T47D (cell line): ENCODE measurements around the gene SMAD6.

Experiments used
- DNase-seq, 2 experiments: peaks; one replicate each; pipeline versions ENCODE4 v3.0.0 to v3.0.0-alpha.2; 2011 to 2012; ENCODE audit warnings: low read depth in 1 of 2, low spot score in 1 of 2
- JUND ChIP-seq: IDR thresholded peaks from 2 replicates; pipeline ENCODE4 v1.6.1; 2012; ENCODE audit warnings: low read depth
- in situ Hi-C: cut with HindIII; loops from 2 replicates; pipeline ENCODE4 v1.10.0; 2016; ENCODE audit warnings: low sequenced_read_pairs, low pct_unique_long_range_greater_than_20kb

The SMAD6 gene

GRCh38 chr15:66786222-66786621 lies 84.2 kb downstream of the SMAD6 start:
- TF ChIP-seq JUND: no peak
- in situ Hi-C loops: no loop called here

GRCh38 chr15:66786708-66787488 lies 84.9 kb downstream of the SMAD6 start:
- no peak for TF ChIP-seq JUND
- in situ Hi-C loops: no loop called here
- no peak for DNase-seq

More at GRCh38 chr15:66786222-66786621, 84.2 kb downstream of the SMAD6 start:
- DNase-seq: no peak

- no peak for TF ChIP-seq JUND
- in situ Hi-C loops: no loop called here
- DNase-seq: no peak
Measured at GRCh38 chr15:66787489-66787871, 85.4 kb downstream of the SMAD6 start.

GRCh38 chr15:66788024-66788423 lies 86.0 kb downstream of the SMAD6 start:
- in situ Hi-C loops: no loop called here
- DNase-seq: no peak

GRCh38 chr15:66789029-66790025 lies 87.3 kb downstream of the SMAD6 start:
- peak; percentile 67 to 73 for DNase-seq
- in situ Hi-C loops: no loop called here
- TF ChIP-seq JUND: no peak

More at GRCh38 chr15:66788024-66788423, 86.0 kb downstream of the SMAD6 start:
- TF ChIP-seq JUND: no peak

- no peak for DNase-seq
- TF ChIP-seq JUND: no peak
- in situ Hi-C loops: no loop called here
Measured at GRCh38 chr15:66795851-66796250, 93.8 kb downstream of the SMAD6 start.

GRCh38 chr15:66796343-66796742 lies 94.3 kb downstream of the SMAD6 start:
- no peak for TF ChIP-seq JUND
- in situ Hi-C loops: no loop called here
- DNase-seq: no peak

GRCh38 chr15:66797921-66798320 lies 95.9 kb downstream of the SMAD6 start:
- no peak for DNase-seq
- TF ChIP-seq JUND: no peak
- in situ Hi-C loops: no loop called here

GRCh38 chr15:66798426-66799061 lies 96.5 kb downstream of the SMAD6 start:
- in situ Hi-C loops: no loop called here
- no peak for DNase-seq
- TF ChIP-seq JUND: no peak

- TF ChIP-seq JUND: no peak
- in situ Hi-C loops: no loop called here
- no peak for DNase-seq
Measured at GRCh38 chr15:66799242-66799641, 97.2 kb downstream of the SMAD6 start.

GRCh38 chr15:66800584-66801235 lies 98.7 kb downstream of the SMAD6 start:
- in situ Hi-C loops: no loop called here
- DNase-seq: no peak
- TF ChIP-seq JUND: no peak

- in situ Hi-C loops: no loop called here
- TF ChIP-seq JUND: no peak
Measured at GRCh38 chr15:66801266-66801665, 99.2 kb downstream of the SMAD6 start.

More at GRCh38 chr15:66801266-66801665, 99.2 kb downstream of the SMAD6 start:
- DNase-seq: no peak
